GM23338 (cell line): ENCODE data around the gene MESP1. TPM values are rescaled to one million over a fixed set of nuclear protein-coding genes. Genes with fewer than 3 reads are reported as not detected.

ENCODE experiments used
- ATAC-seq: fragments of 200-7000 bp; cut with Tn5 transposase; 3 replicates; pipeline ENCODE4 v1.9.1; 2020
- DNase-seq: peaks from one replicate; pipeline ENCODE4 v3.0.0-alpha.2; 2015; ENCODE audit warnings: low spot score
- H2AFZ ChIP-seq: fragments of 200-600 bp; sonication (generic); 2 replicates; pipeline ENCODE4 v1.8.0; 2016; ENCODE audit warnings: antibody characterized with exemption, mild to moderate bottlenecking, moderate library complexity
- H3F3A ChIP-seq: fragments of 200-600 bp; sonication (generic); replicated peaks from 2 replicates; pipeline ENCODE4 v1.8.0; 2017; ENCODE audit warnings: antibody characterized with exemption, mixed run types, low read depth
- H3K27ac ChIP-seq: fragments of 200-600 bp; sonication (generic); 2 replicates; pipeline ENCODE4 v1.6.1; 2016; ENCODE audit warnings: low read depth
- H3K27me3 ChIP-seq: fragments of 200-600 bp; sonication (generic); 2 replicates; pipeline ENCODE4 v1.8.0; 2016; ENCODE audit warnings: mild to moderate bottlenecking, mixed run types, moderate library complexity; ENCODE audit not compliant: insufficient read depth
- H3K36me3 ChIP-seq: fragments of 200-600 bp; sonication (generic); 2 replicates; pipeline ENCODE4 v1.8.0; 2016; ENCODE audit warnings: mild to moderate bottlenecking; ENCODE audit not compliant: insufficient read depth
- H3K4me1 ChIP-seq: fragments of 200-600 bp; sonication (generic); 2 replicates; pipeline ENCODE4 v1.8.0; 2016; ENCODE audit warnings: mild to moderate bottlenecking, moderate library complexity; ENCODE audit not compliant: insufficient read depth
- H3K4me2 ChIP-seq: fragments of 200-600 bp; sonication (generic); 2 replicates; pipeline ENCODE4 v1.7.1; 2017; ENCODE audit warnings: mixed run types
- H3K4me3 ChIP-seq: fragments of 200-600 bp; sonication (generic); 2 replicates; pipeline ENCODE4 v1.6.1; 2016; ENCODE audit warnings: mixed run types
- H3K79me2 ChIP-seq: fragments of 200-600 bp; sonication (generic); replicated peaks from 2 replicates; pipeline ENCODE4 v1.8.0; 2017; ENCODE audit warnings: mild to moderate bottlenecking; ENCODE audit not compliant: insufficient read depth
- H3K9me2 ChIP-seq: fragments of 200-600 bp; sonication (generic); 2 replicates; pipeline ENCODE4 v1.8.0; 2017; ENCODE audit not compliant: insufficient read depth
- H4K20me1 ChIP-seq: fragments of 200-600 bp; sonication (generic); replicated peaks from 2 replicates; pipeline ENCODE4 v1.8.0; 2017; ENCODE audit warnings: mild to moderate bottlenecking; ENCODE audit not compliant: insufficient read depth
- H3K27ac Mint-ChIP-seq: 2 replicates; pipeline ENCODE4 v1.8.0; 2020; ENCODE audit warnings: inconsistent platforms, mild to moderate bottlenecking, moderate library complexity, mixed read lengths
- H3K27me3 Mint-ChIP-seq: 3 replicates; pipeline ENCODE4 v1.8.0; 2022; ENCODE audit warnings: low read depth, mild to moderate bottlenecking, moderate library complexity, mixed read lengths, inconsistent platforms; ENCODE audit not compliant: insufficient read depth, poor library complexity
- H3K36me3 Mint-ChIP-seq: 3 replicates; pipeline ENCODE4 v1.8.0; 2021; ENCODE audit warnings: low read depth, mild to moderate bottlenecking, inconsistent platforms, moderate library complexity, mixed read lengths
- H3K4me1 Mint-ChIP-seq: 3 replicates; pipeline ENCODE4 v1.8.0; 2020; ENCODE audit warnings: mild to moderate bottlenecking, inconsistent platforms, mixed read lengths
- H3K4me3 Mint-ChIP-seq: 3 replicates; pipeline ENCODE4 v1.8.0; 2021; ENCODE audit warnings: moderate library complexity, mild to moderate bottlenecking, inconsistent platforms, mixed read lengths
- H3K9me3 Mint-ChIP-seq: 3 replicates; pipeline ENCODE4 v1.8.0; 2020; ENCODE audit warnings: moderate library complexity, mild to moderate bottlenecking, inconsistent platforms, mixed read lengths
- EZH2phosphoT487 ChIP-seq: fragments of 200-600 bp; sonication (generic); IDR thresholded peaks from one replicate; pipeline ENCODE4 v1.8.1; 2018; ENCODE audit warnings: antibody characterized with exemption; ENCODE audit not compliant: unreplicated experiment
- JUNB ChIP-seq: IDR thresholded peaks from one replicate; pipeline ENCODE4 v1.6.1; 2016; ENCODE audit warnings: antibody characterized with exemption; ENCODE audit not compliant: unreplicated experiment
- NANOG ChIP-seq: IDR thresholded peaks from 2 replicates; pipeline ENCODE4 v1.6.1; 2016; ENCODE audit warnings: antibody characterized with exemption, borderline replicate concordance
- POLR2AphosphoS5 ChIP-seq: IDR thresholded peaks from 2 replicates; pipeline ENCODE4 v1.6.1; 2016; ENCODE audit warnings: antibody characterized with exemption, low read depth
- STAT1 ChIP-seq: IDR thresholded peaks from one replicate; pipeline ENCODE4 v1.6.1; 2016; ENCODE audit warnings: antibody characterized with exemption; ENCODE audit not compliant: unreplicated experiment
- ZNF114 ChIP-seq: fragments of 250-450 bp; sonication (Bioruptor Pico); IDR thresholded peaks from 2 replicates; pipeline ENCODE4 v1.5.0; 2020; ENCODE audit warnings: mild to moderate bottlenecking, moderate library complexity
- ZNF331 ChIP-seq: fragments of 250-450 bp; sonication (Bioruptor Pico); IDR thresholded peaks from 2 replicates; pipeline ENCODE4 v1.5.0; 2020; ENCODE audit warnings: low read depth, mild to moderate bottlenecking, moderate library complexity
- polyA plus RNA-seq: library from polyadenylated mRNA; unstranded; fragments of >200 nt; fragmentation: Nextera tagmentation; extraction: Ambion mirVana; gene quantifications from 2 replicates; pipeline ENCODE4 v1.2.1, GENCODE V29; 2016
- total RNA-seq: library from RNA; depleted of rRNA; stranded (reverse); fragments of >200 nt; shearing (Covaris generic); gene quantifications from 2 replicates; pipeline ENCODE4 v1.2.3, GENCODE V29; 2014
- TF ChIP-seq, protein P1 (sequence below): fragments of 250-450 bp; sonication (Bioruptor Pico); IDR thresholded peaks from 2 replicates; pipeline ENCODE4 v1.5.0; 2020; ENCODE audit warnings: mild to moderate bottlenecking, moderate library complexity
- TF ChIP-seq, protein P2 (sequence below): IDR thresholded peaks from one replicate; pipeline ENCODE4 v1.6.1; 2018; ENCODE audit warnings: antibody characterized with exemption; ENCODE audit not compliant: unreplicated experiment
- TF ChIP-seq, protein P3 (sequence below): IDR thresholded peaks from 2 replicates; pipeline ENCODE4 v1.6.1; 2016; ENCODE audit warnings: antibody characterized with exemption

MESP1 gene
- total and polyA plus RNA-seq, 2 experiments from 2014 or later: 0.21 to 0.91 TPM

DNA sequence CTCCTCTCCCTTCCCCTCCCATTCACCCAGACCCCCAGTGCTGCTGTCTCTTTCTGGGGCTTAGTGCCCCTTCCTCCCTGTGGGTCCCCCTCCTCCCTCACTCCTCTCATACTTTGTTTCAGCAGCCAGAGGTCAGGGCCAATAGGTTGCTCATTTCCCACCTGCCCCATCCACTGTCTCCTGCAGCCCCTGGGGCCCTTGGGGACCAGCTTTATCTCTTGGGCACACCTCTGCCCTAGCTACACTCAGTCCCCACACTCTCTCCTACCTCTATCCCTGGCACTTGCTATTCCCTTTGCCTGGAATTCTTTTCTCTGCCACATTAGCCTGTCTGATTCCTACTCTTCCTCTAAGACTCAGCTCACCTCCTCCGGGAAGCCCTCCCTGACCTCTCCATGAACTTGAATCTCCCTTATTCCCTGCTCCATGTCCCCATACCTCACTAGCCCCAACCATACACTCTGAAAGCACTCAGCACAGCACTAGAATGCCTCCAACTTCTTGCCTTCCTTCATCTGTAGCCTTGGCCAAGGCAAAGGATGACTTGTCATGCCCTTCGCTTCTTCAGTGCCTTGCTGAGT is 49.0 kb upstream of the MESP1 start:
- TF ChIP-seq JUNB (no peak), STAT1 (no peak), ZNF114 (no peak), NANOG (no peak), ZNF331 (CRISPR knock-in tag) (no peak), POLR2AphosphoS5 (no peak), EZH2phosphoT487 (no peak)
- TF ChIP-seq, protein P1, sequence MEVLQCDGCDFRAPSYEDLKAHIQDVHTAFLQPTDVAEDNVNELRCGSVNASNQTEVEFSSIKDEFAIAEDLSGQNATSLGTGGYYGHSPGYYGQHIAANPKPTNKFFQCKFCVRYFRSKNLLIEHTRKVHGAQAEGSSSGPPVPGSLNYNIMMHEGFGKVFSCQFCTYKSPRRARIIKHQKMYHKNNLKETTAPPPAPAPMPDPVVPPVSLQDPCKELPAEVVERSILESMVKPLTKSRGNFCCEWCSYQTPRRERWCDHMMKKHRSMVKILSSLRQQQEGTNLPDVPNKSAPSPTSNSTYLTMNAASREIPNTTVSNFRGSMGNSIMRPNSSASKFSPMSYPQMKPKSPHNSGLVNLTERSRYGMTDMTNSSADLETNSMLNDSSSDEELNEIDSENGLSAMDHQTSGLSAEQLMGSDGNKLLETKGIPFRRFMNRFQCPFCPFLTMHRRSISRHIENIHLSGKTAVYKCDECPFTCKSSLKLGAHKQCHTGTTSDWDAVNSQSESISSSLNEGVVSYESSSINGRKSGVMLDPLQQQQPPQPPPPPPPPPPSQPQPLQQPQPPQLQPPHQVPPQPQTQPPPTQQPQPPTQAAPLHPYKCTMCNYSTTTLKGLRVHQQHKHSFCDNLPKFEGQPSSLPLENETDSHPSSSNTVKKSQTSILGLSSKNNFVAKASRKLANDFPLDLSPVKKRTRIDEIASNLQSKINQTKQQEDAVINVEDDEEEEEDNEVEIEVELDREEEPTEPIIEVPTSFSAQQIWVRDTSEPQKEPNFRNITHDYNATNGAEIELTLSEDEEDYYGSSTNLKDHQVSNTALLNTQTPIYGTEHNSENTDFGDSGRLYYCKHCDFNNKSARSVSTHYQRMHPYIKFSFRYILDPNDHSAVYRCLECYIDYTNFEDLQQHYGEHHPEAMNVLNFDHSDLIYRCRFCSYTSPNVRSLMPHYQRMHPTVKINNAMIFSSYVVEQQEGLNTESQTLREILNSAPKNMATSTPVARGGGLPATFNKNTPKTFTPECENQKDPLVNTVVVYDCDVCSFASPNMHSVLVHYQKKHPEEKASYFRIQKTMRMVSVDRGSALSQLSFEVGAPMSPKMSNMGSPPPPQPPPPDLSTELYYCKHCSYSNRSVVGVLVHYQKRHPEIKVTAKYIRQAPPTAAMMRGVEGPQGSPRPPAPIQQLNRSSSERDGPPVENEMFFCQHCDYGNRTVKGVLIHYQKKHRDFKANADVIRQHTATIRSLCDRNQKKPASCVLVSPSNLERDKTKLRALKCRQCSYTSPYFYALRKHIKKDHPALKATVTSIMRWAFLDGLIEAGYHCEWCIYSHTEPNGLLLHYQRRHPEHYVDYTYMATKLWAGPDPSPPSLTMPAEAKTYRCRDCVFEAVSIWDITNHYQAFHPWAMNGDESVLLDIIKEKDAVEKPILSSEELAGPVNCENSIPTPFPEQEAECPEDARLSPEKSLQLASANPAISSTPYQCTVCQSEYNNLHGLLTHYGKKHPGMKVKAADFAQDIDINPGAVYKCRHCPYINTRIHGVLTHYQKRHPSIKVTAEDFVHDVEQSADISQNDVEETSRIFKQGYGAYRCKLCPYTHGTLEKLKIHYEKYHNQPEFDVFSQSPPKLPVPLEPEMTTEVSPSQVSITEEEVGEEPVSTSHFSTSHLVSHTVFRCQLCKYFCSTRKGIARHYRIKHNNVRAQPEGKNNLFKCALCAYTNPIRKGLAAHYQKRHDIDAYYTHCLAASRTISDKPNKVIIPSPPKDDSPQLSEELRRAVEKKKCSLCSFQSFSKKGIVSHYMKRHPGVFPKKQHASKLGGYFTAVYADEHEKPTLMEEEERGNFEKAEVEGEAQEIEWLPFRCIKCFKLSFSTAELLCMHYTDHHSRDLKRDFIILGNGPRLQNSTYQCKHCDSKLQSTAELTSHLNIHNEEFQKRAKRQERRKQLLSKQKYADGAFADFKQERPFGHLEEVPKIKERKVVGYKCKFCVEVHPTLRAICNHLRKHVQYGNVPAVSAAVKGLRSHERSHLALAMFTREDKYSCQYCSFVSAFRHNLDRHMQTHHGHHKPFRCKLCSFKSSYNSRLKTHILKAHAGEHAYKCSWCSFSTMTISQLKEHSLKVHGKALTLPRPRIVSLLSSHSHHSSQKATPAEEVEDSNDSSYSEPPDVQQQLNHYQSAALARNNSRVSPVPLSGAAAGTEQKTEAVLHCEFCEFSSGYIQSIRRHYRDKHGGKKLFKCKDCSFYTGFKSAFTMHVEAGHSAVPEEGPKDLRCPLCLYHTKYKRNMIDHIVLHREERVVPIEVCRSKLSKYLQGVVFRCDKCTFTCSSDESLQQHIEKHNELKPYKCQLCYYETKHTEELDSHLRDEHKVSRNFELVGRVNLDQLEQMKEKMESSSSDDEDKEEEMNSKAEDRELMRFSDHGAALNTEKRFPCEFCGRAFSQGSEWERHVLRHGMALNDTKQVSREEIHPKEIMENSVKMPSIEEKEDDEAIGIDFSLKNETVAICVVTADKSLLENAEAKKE (CRISPR knock-in tag): no peak
- TF ChIP-seq, protein P2, sequence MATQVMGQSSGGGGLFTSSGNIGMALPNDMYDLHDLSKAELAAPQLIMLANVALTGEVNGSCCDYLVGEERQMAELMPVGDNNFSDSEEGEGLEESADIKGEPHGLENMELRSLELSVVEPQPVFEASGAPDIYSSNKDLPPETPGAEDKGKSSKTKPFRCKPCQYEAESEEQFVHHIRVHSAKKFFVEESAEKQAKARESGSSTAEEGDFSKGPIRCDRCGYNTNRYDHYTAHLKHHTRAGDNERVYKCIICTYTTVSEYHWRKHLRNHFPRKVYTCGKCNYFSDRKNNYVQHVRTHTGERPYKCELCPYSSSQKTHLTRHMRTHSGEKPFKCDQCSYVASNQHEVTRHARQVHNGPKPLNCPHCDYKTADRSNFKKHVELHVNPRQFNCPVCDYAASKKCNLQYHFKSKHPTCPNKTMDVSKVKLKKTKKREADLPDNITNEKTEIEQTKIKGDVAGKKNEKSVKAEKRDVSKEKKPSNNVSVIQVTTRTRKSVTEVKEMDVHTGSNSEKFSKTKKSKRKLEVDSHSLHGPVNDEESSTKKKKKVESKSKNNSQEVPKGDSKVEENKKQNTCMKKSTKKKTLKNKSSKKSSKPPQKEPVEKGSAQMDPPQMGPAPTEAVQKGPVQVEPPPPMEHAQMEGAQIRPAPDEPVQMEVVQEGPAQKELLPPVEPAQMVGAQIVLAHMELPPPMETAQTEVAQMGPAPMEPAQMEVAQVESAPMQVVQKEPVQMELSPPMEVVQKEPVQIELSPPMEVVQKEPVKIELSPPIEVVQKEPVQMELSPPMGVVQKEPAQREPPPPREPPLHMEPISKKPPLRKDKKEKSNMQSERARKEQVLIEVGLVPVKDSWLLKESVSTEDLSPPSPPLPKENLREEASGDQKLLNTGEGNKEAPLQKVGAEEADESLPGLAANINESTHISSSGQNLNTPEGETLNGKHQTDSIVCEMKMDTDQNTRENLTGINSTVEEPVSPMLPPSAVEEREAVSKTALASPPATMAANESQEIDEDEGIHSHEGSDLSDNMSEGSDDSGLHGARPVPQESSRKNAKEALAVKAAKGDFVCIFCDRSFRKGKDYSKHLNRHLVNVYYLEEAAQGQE: no peak
- TF ChIP-seq, protein P3, sequence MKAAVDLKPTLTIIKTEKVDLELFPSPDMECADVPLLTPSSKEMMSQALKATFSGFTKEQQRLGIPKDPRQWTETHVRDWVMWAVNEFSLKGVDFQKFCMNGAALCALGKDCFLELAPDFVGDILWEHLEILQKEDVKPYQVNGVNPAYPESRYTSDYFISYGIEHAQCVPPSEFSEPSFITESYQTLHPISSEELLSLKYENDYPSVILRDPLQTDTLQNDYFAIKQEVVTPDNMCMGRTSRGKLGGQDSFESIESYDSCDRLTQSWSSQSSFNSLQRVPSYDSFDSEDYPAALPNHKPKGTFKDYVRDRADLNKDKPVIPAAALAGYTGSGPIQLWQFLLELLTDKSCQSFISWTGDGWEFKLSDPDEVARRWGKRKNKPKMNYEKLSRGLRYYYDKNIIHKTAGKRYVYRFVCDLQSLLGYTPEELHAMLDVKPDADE: no peak
- H3K4me1 Mint-ChIP-seq: peaks cover 5% of the 10 kb centered on the region; the same call in 2 of the 3 replicates
- H3K9me3 Mint-ChIP-seq: no peaks in the 10 kb centered on the region
- DNase-seq (no peak), ATAC-seq (no peak)
- H3K4me3 Mint-ChIP-seq: no peak overlapping the region
- no peaks in the 10 kb centered on the region for H3K36me3 Mint-ChIP-seq
- H3K27ac Mint-ChIP-seq: no peak overlapping the region
- H3K27me3 Mint-ChIP-seq: peaks cover 20% of the 10 kb centered on the region
- no peak overlapping the region for H2AFZ ChIP-seq
- H3K27me3 ChIP-seq: no peaks in the 10 kb centered on the region
- H3F3A ChIP-seq: no peaks in the 10 kb centered on the region
- H3K4me2 ChIP-seq: no peak overlapping the region
- no peaks in the 10 kb centered on the region for H4K20me1 ChIP-seq
- no peaks in the 10 kb centered on the region for H3K9me2 ChIP-seq
- no peaks in the 10 kb centered on the region for H3K36me3 ChIP-seq
- no peaks in the 10 kb centered on the region for H3K79me2 ChIP-seq
- H3K27ac ChIP-seq: no peak overlapping the region
- H3K4me3 ChIP-seq: no peak overlapping the region
- no peaks in the 10 kb centered on the region for H3K4me1 ChIP-seq
